ENCODE data around the gene FXYD3.

FXYD3 gene

GRCh38 chr19:35077411-35078223 is 38.0 kb upstream of the FXYD3 start:
- no peak for DNase-seq (ENCODE audit: insufficient read length, low spot score)
- FAIRE-seq: no peak
- TF ChIP-seq POLR2A (IDR thresholded peaks at IDR 0.05; ENCODE audit: low read depth, low read length): no peak

GRCh38 chr19:35079826-35080225 is 35.8 kb upstream of the FXYD3 start:
- no peak for TF ChIP-seq POLR2A (IDR thresholded peaks at IDR 0.05; ENCODE audit: low read depth, low read length)
- FAIRE-seq (no peak), DNase-seq (ENCODE audit: insufficient read length, low spot score) (no peak)

- no peak for TF ChIP-seq POLR2A (IDR thresholded peaks at IDR 0.05; ENCODE audit: low read depth, low read length)
These were observed 34.9 kb upstream of the FXYD3 start for GRCh38 chr19:35080613-35081170.

GRCh38 chr19:35081201-35081600 is 34.4 kb upstream of the FXYD3 start:
- DNase-seq (ENCODE audit: insufficient read length, low spot score): no peak
- no peak for FAIRE-seq
- no peak for TF ChIP-seq POLR2A (IDR thresholded peaks at IDR 0.05; ENCODE audit: low read depth, low read length)

More at GRCh38 chr19:35080613-35081170, 34.9 kb upstream of the FXYD3 start:
- DNase-seq (ENCODE audit: insufficient read length, low spot score): no peak
- FAIRE-seq: no peak

- TF ChIP-seq POLR2A (IDR thresholded peaks at IDR 0.05; ENCODE audit: low read depth, low read length): no peak
- FAIRE-seq: no peak
- no peak for DNase-seq (ENCODE audit: insufficient read length, low spot score)
These were observed 31.7 kb upstream of the FXYD3 start for GRCh38 chr19:35083691-35084508.

GRCh38 chr19:35084509-35084762 is 31.2 kb upstream of the FXYD3 start:
- DNase-seq (ENCODE audit: insufficient read length, low spot score) (no peak), FAIRE-seq (no peak)
- no peak for TF ChIP-seq POLR2A (IDR thresholded peaks at IDR 0.05; ENCODE audit: low read depth, low read length)

GRCh38 chr19:35085947-35086346 is 29.7 kb upstream of the FXYD3 start:
- TF ChIP-seq POLR2A (IDR thresholded peaks at IDR 0.05; ENCODE audit: low read depth, low read length): no peak
- FAIRE-seq (no peak), DNase-seq (ENCODE audit: insufficient read length, low spot score) (no peak)

GRCh38 chr19:35086455-35086854 is 29.2 kb upstream of the FXYD3 start:
- DNase-seq (ENCODE audit: insufficient read length, low spot score) (no peak), FAIRE-seq (no peak)
- no peak for TF ChIP-seq POLR2A (IDR thresholded peaks at IDR 0.05; ENCODE audit: low read depth, low read length)

GRCh38 chr19:35087393-35087792 is 28.2 kb upstream of the FXYD3 start:
- no peak for TF ChIP-seq POLR2A (IDR thresholded peaks at IDR 0.05; ENCODE audit: low read depth, low read length)
- FAIRE-seq (no peak), DNase-seq (ENCODE audit: insufficient read length, low spot score) (no peak)

- DNase-seq (ENCODE audit: insufficient read length, low spot score): peak; percentile 95
- no peak for TF ChIP-seq POLR2A (IDR thresholded peaks at IDR 0.05; ENCODE audit: low read depth, low read length)
- peak; percentile 79 for FAIRE-seq
These were observed 27.3 kb upstream of the FXYD3 start for GRCh38 chr19:35088131-35088913.

GRCh38 chr19:35089554-35089953 is 26.1 kb upstream of the FXYD3 start:
- DNase-seq (ENCODE audit: insufficient read length, low spot score) (no peak), FAIRE-seq (no peak)
- TF ChIP-seq POLR2A (IDR thresholded peaks at IDR 0.05; ENCODE audit: low read depth, low read length): no peak

GRCh38 chr19:35090160-35090505 is 25.5 kb upstream of the FXYD3 start:
- FAIRE-seq (no peak), DNase-seq (ENCODE audit: insufficient read length, low spot score) (no peak)
- TF ChIP-seq POLR2A (IDR thresholded peaks at IDR 0.05; ENCODE audit: low read depth, low read length): no peak

GRCh38 chr19:35090506-35091214 is 25.0 kb upstream of the FXYD3 start:
- TF ChIP-seq POLR2A (IDR thresholded peaks at IDR 0.05; ENCODE audit: low read depth, low read length): no peak
- DNase-seq (ENCODE audit: insufficient read length, low spot score) (peak; percentile 84), FAIRE-seq (no peak)
